HepG2 (cell line): ENCODE data around the gene CACNG7. TPM values are rescaled to one million over a fixed set of nuclear protein-coding genes. Genes with fewer than 3 reads are reported as not detected.

ENCODE experiments used
- CEBPZ ChIP-seq: IDR thresholded peaks from 2 replicates; pipeline ENCODE4 v1.6.1; 2012; ENCODE audit warnings: low read length, improper control_type of control experiment
- EED ChIP-seq: sonication (generic); formaldehyde crosslinking; IDR thresholded peaks from 2 replicates; pipeline ENCODE4 v1.5.0; 2020; ENCODE audit warnings: mild to moderate bottlenecking, missing genetic modification reagents
- HNF4G ChIP-seq, 2 experiments: sonication (generic) in 1 of 2; formaldehyde crosslinking in 1 of 2; IDR thresholded peaks; 2 replicates each; pipeline versions ENCODE4 v1.4.0 to v1.6.1; 2011 to 2020; ENCODE audit warnings: borderline replicate concordance in 2 of 2, low read depth in 2 of 2, mild to moderate bottlenecking in 2 of 2, low read length in 1 of 2, missing genetic modification reagents in 1 of 2, moderate library complexity in 1 of 2
- JUND ChIP-seq: sonication (generic); formaldehyde crosslinking; IDR thresholded peaks from 2 replicates; pipeline ENCODE4 v1.8.0; 2022; ENCODE audit warnings: mild to moderate bottlenecking, missing genetic modification reagents
- KLF12 ChIP-seq: sonication (generic); formaldehyde crosslinking; IDR thresholded peaks from 2 replicates; pipeline ENCODE4 v1.4.0; 2020; ENCODE audit warnings: missing genetic modification reagents, borderline replicate concordance
- PCBP2 ChIP-seq: fragments of 200-400 bp; formaldehyde crosslinking; optimal IDR thresholded peaks from 2 replicates; pipeline ENCODE3; 2018; ENCODE audit warnings: low read length, low read depth; ENCODE audit not compliant: poor library complexity, severe bottlenecking
- PHF21A ChIP-seq: sonication (generic); formaldehyde crosslinking; IDR thresholded peaks from 2 replicates; pipeline ENCODE4 v1.5.0; 2020; ENCODE audit warnings: mild to moderate bottlenecking, missing genetic modification reagents
- SMYD3 ChIP-seq: sonication (generic); formaldehyde crosslinking; IDR thresholded peaks from 2 replicates; pipeline ENCODE4 v1.8.1; 2023; ENCODE audit warnings: mild to moderate bottlenecking, missing genetic modification reagents
- SRSF9 ChIP-seq: fragments of 200-400 bp; formaldehyde crosslinking; IDR thresholded peaks from 2 replicates; pipeline ENCODE4 v1.6.1; 2018; ENCODE audit warnings: borderline replicate concordance, mild to moderate bottlenecking, low read depth, low read length; ENCODE audit not compliant: insufficient read depth, poor library complexity, severe bottlenecking
- UBTF ChIP-seq: sonication (generic); formaldehyde crosslinking; IDR thresholded peaks from 2 replicates; pipeline ENCODE4 v1.4.0; 2020; ENCODE audit warnings: mild to moderate bottlenecking, missing genetic modification reagents
- ZBTB25 ChIP-seq: IDR thresholded peaks from 2 replicates; pipeline ENCODE4 v1.6.1; 2018; ENCODE audit warnings: missing genetic modification reagents
- ZIK1 ChIP-seq: sonication (generic); formaldehyde crosslinking; IDR thresholded peaks from 2 replicates; pipeline ENCODE4 v1.5.0; 2020; ENCODE audit warnings: mild to moderate bottlenecking, low read depth, missing genetic modification reagents, borderline replicate concordance
- ZNF281 ChIP-seq: sonication (generic); formaldehyde crosslinking; IDR thresholded peaks from 2 replicates; pipeline ENCODE4 v1.4.0; 2020; ENCODE audit warnings: missing genetic modification reagents, borderline replicate concordance
- ZNF607 ChIP-seq: sonication (generic); formaldehyde crosslinking; IDR thresholded peaks from 2 replicates; pipeline ENCODE4 v1.5.1; 2020; ENCODE audit warnings: missing genetic modification reagents, mild to moderate bottlenecking, borderline replicate concordance
- ZNF790 ChIP-seq: sonication (generic); formaldehyde crosslinking; IDR thresholded peaks from 2 replicates; pipeline ENCODE4 v1.8.0; 2022; ENCODE audit warnings: missing genetic modification reagents, mild to moderate bottlenecking, borderline replicate concordance
- polyA plus RNA-seq, 8 experiments: library from polyadenylated mRNA; depleted of rRNA in 3 of 8; stranded (reverse) in 7 of 8; unstranded in 1 of 8; fragments of >200 nt; fragmentation: Illumina TruSeq in 4 of 8; extraction: Trizol in 4 of 8; gene quantifications; 2 replicates each; pipeline versions ENCODE4 v1.2.1 to v1.2.3, GENCODE V29; 2011 to 2016; ENCODE audit warnings: low read depth in 4 of 8, missing spikeins in 1 of 8, mixed read lengths in 1 of 8; ENCODE audit not compliant: insufficient read depth in 1 of 8
- total RNA-seq, 5 experiments: library from RNA; depleted of rRNA; stranded (reverse); fragments of >200 nt; fragmentation: Illumina TruSeq; extraction: Trizol; gene quantifications; 2 replicates each; pipeline ENCODE4 v1.2.3, GENCODE V29; 2016; ENCODE audit warnings: low read depth in 1 of 5
- TF ChIP-seq, protein P1 (sequence below): sonication (generic); formaldehyde crosslinking; IDR thresholded peaks from 2 replicates; pipeline ENCODE4 v1.8.0; 2022; ENCODE audit warnings: mild to moderate bottlenecking, missing genetic modification reagents, moderate library complexity

The CACNG7 gene
- total and polyA plus RNA-seq, 2 of the 13 experiments (the other 11 are each of a cell fraction or from before 2014, with no cell fraction given), result not detected

GRCh38 chr19:53864308-53864836, 44.7 kb upstream of the CACNG7 start (continued):
- TF ChIP-seq PHF21A (CRISPR knock-in tag) (peak; percentile 95), HNF4G (IDR thresholded peaks at IDR 0.05; ENCODE audit: borderline replicate concordance, low read depth, low read length) (peak; percentile 99), HNF4G (CRISPR knock-in tag; IDR thresholded peaks at IDR 0.05; ENCODE audit: borderline replicate concordance, low read depth) (peak; percentile 85), UBTF (CRISPR knock-in tag) (peak; percentile 44; the same call in 1 of the 2 replicates), JUND (CRISPR knock-in tag) (peak; percentile 9; the same call in 1 of the 2 replicates), ZBTB25 (CRISPR knock-in tag) (peak; percentile 73; the same call in 1 of the 2 replicates), KLF12 (CRISPR knock-in tag) (no peak), ZIK1 (CRISPR knock-in tag) (no peak), EED (CRISPR knock-in tag) (no peak), ZNF281 (CRISPR knock-in tag) (peak; percentile 78; the same call in 1 of the 2 replicates), SMYD3 (CRISPR knock-in tag) (peak; percentile 76; the same call in 1 of the 2 replicates), SRSF9 (no peak), PCBP2 (no peak), CEBPZ (no peak), ZNF607 (CRISPR knock-in tag) (peak; percentile 57; the same call in 1 of the 2 replicates), ZNF790 (CRISPR knock-in tag) (no peak; the same call in 1 of the 2 replicates)
- TF ChIP-seq, protein P1, sequence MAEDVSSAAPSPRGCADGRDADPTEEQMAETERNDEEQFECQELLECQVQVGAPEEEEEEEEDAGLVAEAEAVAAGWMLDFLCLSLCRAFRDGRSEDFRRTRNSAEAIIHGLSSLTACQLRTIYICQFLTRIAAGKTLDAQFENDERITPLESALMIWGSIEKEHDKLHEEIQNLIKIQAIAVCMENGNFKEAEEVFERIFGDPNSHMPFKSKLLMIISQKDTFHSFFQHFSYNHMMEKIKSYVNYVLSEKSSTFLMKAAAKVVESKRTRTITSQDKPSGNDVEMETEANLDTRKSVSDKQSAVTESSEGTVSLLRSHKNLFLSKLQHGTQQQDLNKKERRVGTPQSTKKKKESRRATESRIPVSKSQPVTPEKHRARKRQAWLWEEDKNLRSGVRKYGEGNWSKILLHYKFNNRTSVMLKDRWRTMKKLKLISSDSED (CRISPR knock-in tag), result no peak
